ENCODE results near the gene RHOT2.

The RHOT2 gene

GRCh38 chr16:648071-648780 lies 19.7 kb upstream of the RHOT2 start:
- DNase-seq: no peak

DNA sequence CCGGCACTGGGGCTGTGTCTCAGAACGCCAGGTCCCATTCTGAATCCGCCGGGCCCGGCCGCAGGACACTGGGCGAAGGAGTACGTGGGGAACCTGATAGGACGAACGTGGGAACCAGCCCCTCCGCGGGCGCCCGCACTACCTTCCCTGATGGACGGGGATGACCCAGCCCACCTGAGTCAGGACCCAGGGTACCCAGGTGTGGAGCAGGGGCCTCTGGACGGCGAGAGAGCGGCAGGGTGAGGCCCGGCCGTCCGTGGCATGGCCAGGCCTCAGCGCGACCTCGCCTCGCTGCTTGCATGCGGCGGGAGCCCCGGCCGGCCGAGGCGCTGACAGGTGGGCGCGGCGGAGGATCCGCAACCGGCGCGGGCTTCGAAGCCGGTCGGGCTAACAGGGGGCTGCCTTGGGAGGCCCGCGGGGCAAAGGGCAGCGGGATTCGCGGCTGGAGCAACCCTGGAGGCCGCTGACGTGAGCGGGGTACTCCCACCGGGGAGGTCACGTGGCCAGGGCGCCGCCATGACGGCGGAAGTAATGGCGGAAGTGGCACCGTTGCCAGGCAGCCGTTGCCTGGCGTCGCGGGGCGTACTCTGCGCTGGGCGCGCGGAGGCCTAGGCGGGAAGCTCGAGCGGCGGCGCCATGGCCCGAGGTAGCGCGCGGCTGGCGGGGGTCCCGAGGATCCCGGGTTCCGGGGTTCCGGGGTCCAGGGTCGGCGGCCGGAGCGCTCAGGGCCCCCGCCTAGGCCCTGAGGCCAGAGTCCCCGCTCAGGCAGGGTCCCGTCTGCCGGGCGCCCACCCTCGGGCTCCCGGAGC lies 18.9 kb upstream of the RHOT2 start, which contains the start of gene WDR90:
Gene WDR90, plus strand, starts transcription at position 585 of the 809 bp plus-strand sequence. Its CDS starts 52 bp downstream, at position 637.
- DNase-seq: peak; percentile 77

- DNase-seq: no peak
Measured at GRCh38 chr16:649631-650030, 18.3 kb upstream of the RHOT2 start.

DNA sequence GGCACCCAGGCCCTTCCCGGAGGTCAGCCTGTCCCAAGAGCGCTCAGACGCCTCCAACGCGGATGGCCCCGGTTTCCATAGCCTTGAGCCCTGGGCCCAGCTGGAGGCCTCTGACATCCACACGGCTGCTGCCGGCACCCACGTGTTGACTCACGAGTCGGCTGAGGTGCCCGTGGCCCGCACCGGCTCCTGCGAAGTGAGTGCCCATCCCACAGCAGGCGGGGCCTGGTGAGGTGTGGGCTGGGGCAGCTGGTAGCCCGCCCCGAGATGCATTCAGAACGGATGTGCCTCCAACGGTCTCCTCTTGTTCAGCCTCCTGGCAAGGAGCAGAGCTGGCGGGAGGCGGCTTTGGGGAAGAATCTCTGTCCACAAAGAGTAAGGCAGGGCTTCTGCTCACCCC lies 16.1 kb upstream of the RHOT2 start:
- DNase-seq: no peak

DNA sequence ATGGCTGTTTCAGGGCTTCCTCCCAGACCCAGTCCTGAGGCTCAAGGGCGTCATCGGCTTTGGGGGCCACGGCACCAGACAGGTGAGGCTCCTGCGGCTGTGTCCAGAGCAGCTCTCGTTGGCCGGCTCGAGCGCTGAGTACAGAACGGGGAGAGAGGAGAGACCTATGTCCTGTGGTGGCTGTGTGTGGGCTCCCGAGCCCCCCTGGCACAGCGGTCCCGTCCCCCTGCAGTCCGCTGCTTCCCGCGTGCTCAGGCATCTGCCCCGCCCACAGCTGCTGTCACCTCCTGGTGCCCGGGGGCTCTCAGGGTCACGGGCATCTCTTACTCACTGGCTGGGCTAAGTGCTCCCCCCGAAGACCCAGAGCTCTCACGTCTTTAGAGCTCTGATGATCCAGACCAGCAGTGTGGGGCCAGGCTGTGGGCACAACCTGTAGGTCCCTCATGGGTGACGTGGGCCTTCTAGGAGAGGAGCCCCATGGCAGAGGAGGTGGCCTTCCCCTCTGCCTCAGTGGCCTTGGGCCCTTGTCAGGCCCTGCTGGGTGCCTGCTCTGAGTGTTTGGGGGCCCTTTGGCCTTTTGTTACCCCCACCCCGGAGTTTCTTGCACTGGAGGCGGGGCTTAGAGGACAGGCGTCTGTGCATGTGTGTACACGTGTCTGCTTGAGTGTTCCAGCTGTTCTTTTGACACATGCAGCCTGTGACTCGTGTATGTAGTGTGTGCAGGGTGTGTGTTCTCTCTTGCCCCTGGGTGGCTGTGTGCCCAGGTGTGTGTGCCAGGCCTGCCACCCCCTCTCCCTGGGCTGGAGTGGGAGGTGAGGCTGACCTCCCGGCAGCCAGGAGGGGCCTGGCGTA lies 15.3 kb upstream of the RHOT2 start:
- no peak for DNase-seq

- DNase-seq: no peak
Measured at GRCh38 chr16:654034-654433, 13.9 kb upstream of the RHOT2 start.

DNA sequence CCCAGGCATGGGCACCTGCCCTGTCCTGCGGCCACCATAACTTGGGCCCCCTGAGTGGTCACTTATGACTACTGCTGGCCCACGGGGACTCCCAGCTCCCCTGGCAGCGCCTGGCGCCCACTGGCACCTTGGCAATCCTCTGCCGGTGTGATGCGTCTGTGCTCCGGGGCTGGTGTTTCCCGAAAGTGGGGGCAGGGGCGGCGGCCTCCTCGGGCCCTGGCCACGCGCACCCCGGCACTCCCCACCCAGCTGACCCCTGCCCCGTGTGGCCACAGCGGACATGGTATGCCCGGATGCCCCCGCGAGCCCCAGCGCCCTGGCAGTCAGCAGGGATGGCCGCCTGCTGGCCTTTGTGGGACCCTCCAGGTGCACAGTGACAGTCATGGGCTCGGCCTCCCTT lies 10.4 kb upstream of the RHOT2 start:
- DNase-seq: no peak

DNA sequence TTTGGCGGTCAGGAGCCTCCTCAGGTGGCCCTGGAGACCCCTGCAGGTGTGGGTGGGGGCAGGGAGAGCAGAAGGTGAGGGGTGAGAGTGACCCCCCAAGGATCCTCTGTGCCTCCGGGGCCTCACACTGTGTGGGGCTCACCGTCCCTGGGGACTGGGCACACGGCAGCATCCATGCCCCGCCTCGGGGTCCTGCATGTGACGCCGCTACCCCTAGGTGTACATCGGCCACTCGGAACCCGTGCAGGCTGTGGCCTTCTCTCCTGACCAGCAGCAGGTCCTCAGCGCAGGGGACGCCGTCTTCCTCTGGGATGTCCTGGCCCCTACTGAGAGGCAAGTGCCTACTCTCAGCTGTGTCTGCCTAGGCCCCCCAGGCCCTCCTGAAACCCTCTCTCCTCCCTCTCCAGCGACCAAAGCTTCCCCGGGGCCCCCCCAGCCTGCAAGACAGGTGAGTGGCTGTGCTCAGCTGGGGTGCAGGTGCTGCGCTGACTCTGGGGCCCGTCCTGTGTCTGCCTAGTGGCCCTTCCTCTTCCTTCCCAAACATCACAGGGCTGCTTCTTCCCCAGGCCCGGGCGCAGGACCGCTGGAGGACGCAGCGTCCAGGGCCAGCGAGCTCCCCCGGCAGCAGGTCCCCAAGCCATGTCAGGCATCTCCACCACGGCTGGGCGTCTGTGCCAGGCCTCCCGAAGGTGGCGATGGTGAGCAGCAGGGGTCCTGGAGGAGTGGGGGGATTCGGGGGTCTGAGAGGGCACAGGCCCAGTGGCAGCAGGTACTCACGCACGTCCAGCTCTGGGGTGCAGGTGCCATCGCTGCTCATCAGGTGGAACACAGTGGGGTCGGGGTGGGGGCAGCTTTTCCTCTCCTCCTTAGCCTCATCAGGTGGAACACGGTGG lies 9.0 kb upstream of the RHOT2 start:
- DNase-seq: no peak

GRCh38 chr16:659618-660017 lies 8.3 kb upstream of the RHOT2 start:
- no peak for DNase-seq

GRCh38 chr16:660132-660458 lies 7.8 kb upstream of the RHOT2 start:
- DNase-seq: no peak

GRCh38 chr16:660459-661183 lies 7.3 kb upstream of the RHOT2 start:
- no peak for DNase-seq

DNA sequence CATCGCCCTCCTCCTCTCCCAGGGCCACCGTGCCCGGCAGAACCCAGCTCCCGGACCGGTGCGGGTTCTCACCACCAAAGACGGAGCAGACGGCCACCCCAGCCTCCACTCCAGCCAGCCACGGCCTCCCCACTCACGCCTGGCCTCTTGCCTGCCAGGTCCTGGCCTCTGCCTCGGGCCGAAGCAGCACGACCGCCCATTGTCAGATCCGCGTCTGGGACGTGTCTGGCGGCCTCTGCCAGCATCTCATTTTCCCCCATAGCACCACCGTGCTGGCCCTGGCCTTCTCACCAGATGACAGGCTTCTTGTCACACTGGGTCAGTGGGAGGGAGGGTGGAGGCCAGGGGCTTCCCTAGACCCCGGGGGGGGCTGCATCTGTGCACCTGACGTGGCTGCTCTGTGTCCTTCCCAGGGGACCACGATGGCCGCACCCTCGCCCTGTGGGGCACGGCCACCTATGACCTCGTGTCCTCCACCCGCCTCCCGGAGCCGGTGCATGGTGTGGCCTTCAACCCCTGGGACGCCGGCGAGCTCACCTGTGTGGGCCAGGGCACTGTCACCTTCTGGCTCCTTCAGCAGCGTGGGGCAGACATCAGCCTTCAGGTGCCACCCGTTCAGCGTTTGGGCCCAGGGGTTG lies 6.6 kb upstream of the RHOT2 start:
- no peak for DNase-seq

DNA sequence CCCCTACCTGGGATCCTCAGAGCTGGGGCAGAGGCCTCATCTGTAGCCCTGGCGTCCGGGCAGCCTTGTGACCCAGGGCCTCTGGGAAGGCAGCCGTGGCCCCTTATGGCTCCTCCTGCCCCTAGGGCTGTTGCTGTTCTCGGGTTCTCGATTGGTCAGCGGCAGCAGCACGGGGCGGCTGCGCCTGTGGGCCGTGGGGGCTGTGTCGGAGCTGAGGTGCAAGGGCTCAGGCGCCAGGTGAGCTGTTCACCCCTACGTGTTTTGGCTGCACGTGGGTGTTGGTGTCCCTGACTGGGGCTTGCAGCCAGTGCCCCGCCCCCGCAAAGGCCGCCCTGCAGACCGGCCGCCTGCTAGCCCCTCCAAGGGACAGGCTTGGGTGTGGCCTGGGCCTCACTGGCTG lies 5.8 kb upstream of the RHOT2 start:
- DNase-seq: no peak

DNA sequence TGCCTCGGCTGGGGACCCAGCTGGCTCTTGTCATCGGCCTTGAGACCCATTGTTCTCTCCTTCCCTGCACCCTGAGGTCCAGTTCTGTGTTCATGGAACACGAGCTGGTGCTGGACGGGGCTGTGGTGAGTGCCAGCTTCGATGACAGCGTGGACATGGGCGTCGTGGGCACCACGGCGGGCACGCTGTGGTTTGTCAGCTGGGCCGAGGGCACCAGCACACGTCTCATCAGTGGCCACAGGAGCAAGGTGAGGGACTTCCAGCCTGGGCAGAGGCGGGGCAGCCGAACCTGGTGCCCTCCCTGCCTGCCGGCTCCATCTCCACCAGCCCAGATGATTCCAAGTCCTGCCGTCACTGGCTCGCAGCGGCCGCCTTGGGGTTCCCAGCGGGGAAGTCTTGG lies 5.3 kb upstream of the RHOT2 start:
- DNase-seq: no peak

DNA sequence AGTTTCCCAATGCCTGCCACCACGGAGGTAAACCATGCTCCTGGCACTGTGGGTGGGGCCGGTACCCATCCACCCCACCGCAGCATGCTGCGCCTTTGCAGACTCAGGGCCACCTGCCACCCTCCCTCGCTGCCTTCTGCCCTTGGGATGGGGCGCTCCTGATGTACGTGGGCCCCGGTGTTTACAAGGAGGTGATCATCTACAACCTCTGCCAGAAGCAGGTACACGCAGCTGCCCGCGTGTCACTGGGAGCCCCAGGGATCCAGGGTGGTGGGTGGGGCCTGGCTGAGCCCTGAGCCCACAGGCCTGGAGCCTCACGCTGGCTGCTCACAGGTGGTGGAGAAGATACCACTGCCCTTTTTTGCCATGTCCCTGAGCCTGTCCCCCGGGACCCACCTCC lies 1.4 kb upstream of the RHOT2 start:
- no peak for DNase-seq

DNA sequence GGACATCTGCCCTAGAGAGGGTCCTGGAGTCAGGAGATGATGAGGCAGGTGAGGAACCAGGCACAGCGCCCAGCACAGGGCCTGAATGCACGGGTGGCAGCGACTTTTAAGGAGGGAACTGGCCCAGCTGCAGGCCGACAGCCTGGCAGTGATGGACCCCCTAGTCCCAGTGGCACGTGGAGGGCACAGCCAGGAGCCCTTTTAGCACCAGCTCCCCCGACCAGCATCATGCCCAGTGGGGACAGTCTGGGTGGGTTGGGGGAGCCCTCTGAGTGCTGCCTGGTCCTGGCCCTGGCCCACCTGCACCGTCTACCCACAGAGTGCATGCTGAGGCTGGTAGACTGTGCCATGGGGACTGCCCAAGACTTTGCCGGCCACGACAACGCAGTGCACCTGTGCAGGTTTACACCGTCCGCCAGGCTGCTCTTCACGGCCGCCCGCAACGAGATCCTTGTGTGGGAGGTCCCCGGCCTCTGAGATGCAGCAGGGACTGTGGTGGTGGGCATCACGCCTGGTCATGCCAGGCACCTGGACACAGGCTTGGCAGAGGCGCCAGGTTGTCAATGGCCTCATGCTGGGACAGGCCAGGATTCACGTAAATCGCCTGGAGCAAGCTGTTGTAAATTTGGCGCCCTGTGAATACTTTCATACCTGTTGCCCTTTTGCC lies 686 bp upstream of the RHOT2 start:
- DNase-seq: no peak

DNA sequence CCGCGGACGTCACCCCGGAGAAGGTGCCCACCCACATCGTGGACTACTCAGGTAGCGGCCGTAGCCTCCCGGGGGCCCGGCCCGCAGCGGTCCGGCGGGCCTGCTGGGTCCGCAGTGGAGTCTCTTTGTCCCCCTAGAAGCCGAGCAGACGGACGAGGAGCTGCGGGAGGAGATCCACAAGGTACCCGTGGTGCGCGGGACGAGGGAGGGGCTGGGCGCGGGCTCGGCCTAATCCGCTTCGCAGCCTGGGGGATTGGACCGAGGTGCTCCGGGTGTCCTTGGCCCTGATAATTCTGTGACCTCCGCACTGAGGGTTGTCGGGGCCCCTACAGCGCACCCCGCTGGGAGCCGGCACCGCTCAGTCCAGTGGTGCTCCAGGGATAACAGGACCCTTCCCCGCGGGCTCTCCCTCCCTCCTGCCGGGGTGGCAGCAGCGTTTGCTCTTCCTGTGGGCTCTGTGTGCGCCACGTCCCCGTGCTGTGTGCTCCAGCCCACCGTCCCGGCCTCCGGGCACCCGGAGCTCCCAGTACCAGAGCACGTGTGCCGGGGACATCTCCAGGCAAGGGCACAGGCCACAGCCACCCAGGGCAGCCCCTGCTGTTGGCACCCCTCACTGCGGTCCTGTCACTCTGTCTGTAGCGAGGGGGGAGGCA lies 713 bp downstream of the RHOT2 start:
- DNase-seq: no peak

DNA sequence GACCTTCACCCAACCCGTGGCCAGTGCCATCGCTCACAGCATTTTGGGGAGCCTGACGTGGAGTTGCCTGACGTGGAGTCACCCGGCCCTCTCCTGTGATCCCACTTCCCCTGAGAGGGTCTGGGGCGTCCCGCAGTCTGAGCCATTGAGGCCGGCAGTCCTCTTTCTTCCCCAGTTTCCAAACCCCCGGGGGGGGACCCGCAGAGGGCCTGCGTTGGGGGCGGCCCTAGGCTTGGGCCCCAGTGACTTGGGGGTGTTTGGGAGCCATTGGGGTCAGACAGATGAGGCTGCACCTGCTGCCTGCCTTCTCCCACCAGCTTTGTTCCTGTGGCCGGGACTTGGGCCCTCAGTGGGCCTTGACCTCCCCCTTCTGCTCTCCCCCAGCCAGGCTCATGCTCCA lies 1.7 kb downstream of the RHOT2 start:
- no peak for DNase-seq

GRCh38 chr16:670485-671352 lies 2.8 kb downstream of the RHOT2 start:
- DNase-seq: no peak
